ENCODE data around the gene TSR2.
"Not testable (repeated sequence)": the region's sequence is repeated elsewhere in the genome, so short reads cannot be mapped to it uniquely, and the experiment has no call there.

The TSR2 gene

DNA sequence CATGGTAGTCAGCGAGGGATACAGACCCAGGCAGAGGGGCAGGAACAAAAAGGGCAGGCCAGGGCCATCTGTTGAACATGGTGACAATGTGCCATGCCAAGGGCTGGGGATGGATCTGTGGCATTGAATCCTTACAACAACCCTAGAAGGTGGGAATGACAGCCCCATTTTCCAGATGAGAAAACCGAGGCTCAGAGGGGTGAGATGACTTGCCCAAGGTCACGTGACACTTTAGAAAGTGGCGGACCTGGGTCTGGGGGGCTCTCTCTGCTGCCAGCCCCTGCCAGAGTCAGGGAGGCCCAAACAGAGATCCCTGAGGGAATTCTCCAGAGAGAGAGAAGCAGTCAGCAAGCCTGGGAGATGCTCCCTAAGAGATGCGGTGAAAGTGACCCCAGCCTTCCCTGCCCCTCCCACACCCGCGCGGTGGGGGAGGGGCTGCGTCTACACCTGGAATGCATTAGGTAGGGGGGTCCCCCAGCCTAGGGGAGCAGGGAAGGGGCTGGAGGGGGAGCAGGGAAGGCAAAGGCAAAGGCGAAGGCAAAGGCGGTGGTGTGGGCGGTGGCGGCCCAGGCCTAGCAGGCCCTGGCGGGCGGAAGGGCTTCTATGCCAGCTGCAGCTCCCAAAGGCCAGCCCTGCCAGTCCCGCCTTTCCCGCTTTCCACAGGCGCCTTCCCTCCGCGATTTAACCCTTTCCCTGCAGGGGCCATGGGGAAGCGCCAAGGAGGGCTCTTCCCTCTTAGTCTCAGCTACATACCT is 42.8 kb downstream of the TSR2 start:
- H3K4me3 ChIP-seq (ENCODE audit: low read length): no peak overlapping the region
- peak overlapping the region; percentile 34 for H3K9ac ChIP-seq (ENCODE audit: low read length)
- H3K9me3 ChIP-seq (ENCODE audit: control insufficient read depth, low read length): no peaks in the 10 kb centered on the region
- H3K4me1 ChIP-seq (ENCODE audit: control insufficient read depth, insufficient read depth, low read length): no peaks in the 10 kb centered on the region
- H3K27me3 ChIP-seq (ENCODE audit: control insufficient read depth, insufficient read depth, low read length): no peaks in the 10 kb centered on the region
- no peaks in the 10 kb centered on the region for H3K36me3 ChIP-seq (ENCODE audit: control insufficient read depth, insufficient read depth, low read length)

GRCh38 chrX:54483946-54484345 is 43.7 kb downstream of the TSR2 start:
- Histone ChIP-seq H3K27me3 (ENCODE audit: control insufficient read depth, insufficient read depth, low read length) (no peaks in the 10 kb centered on the region), H3K9me3 (ENCODE audit: control insufficient read depth, low read length) (no peaks in the 10 kb centered on the region), H3K9ac (ENCODE audit: low read length) (no peak overlapping the region), H3K4me3 (ENCODE audit: low read length) (no peak overlapping the region), H3K36me3 (ENCODE audit: control insufficient read depth, insufficient read depth, low read length) (no peaks in the 10 kb centered on the region), H3K4me1 (ENCODE audit: control insufficient read depth, insufficient read depth, low read length) (no peaks in the 10 kb centered on the region)

DNA sequence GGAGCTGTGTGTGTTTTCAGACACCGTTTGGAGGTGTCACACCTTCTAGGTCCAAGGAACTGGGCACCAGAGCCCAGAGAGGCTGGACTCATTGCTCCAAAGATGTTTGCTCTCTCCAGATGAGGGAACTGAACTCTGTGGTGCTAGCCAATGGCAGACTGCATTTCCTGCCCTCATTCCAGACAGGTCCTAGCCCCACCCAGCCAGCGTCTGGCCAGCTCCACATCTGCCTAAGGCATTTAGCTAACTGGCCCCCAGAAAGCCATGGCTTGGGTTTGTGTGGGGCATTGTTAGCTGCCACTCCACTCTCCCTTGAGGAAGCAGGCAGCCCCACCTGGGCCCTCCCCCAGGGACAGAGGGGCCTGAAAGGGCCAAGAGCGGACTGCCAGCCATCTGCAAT is 44.5 kb downstream of the TSR2 start:
- no peak overlapping the region for H3K4me3 ChIP-seq (ENCODE audit: low read length)
- H3K9ac ChIP-seq (ENCODE audit: low read length): no peak overlapping the region
- no peaks in the 10 kb centered on the region for H3K27me3 ChIP-seq (ENCODE audit: control insufficient read depth, insufficient read depth, low read length)
- H3K9me3 ChIP-seq (ENCODE audit: control insufficient read depth, low read length): no peaks in the 10 kb centered on the region
- H3K36me3 ChIP-seq (ENCODE audit: control insufficient read depth, insufficient read depth, low read length): no peaks in the 10 kb centered on the region
- H3K4me1 ChIP-seq (ENCODE audit: control insufficient read depth, insufficient read depth, low read length): no peaks in the 10 kb centered on the region

DNA sequence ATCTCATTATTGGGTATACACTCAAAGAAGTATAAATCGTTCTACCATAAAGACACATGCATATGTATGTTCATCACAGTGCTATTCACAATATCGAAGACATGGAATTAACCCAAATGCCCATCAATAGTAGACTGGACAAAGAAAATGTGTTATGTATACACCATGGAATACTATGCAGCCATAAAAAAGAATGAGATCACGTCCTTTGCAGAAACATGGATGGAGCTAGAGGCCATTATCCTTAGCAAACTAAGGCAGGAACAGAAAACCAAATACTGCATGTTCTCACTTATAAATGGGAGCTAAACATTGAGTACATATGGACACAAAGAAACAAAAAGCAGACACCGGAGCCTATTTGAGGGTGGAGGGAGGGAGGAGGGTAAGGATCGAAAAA is 49.6 kb downstream of the TSR2 start:
- not testable (repeated sequence) for H3K27me3 ChIP-seq (ENCODE audit: control insufficient read depth, insufficient read depth, low read length); H3K9me3 ChIP-seq (ENCODE audit: control insufficient read depth, low read length); H3K36me3 ChIP-seq (ENCODE audit: control insufficient read depth, insufficient read depth, low read length); H3K9ac ChIP-seq (ENCODE audit: low read length); H3K4me1 ChIP-seq (ENCODE audit: control insufficient read depth, insufficient read depth, low read length); H3K4me3 ChIP-seq (ENCODE audit: low read length)

DNA sequence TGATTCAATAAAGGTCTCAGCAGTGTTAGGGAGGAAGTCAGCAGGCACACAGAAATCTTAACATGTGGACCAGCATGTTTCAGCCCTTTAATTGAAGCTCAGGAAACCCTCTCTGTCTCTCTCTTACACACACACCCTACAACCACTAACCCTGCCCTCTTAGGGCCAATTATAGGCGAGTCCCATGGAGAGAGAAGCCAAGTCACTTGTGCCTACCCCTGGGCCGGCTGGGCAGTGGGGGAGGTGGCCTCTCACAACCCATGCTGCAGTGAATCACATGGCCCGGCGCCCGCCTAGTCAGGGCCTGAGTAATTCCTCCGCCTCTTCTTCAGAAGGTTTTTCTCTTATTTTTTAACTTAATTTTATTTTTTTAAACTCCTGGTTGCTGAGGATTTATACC is 52.1 kb downstream of the TSR2 start:
- Histone ChIP-seq H3K9me3 (ENCODE audit: control insufficient read depth, low read length) (no peaks in the 10 kb centered on the region), H3K27me3 (ENCODE audit: control insufficient read depth, insufficient read depth, low read length) (peaks cover 16% of the 10 kb centered on the region), H3K9ac (ENCODE audit: low read length) (no peak overlapping the region), H3K4me1 (ENCODE audit: control insufficient read depth, insufficient read depth, low read length) (no peaks in the 10 kb centered on the region), H3K36me3 (ENCODE audit: control insufficient read depth, insufficient read depth, low read length) (no peaks in the 10 kb centered on the region), H3K4me3 (ENCODE audit: low read length) (no peak overlapping the region)

GRCh38 chrX:54494166-54494988 is 54.2 kb downstream of the TSR2 start:
- H3K27me3 ChIP-seq (ENCODE audit: control insufficient read depth, insufficient read depth, low read length): peaks cover 16% of the 10 kb centered on the region
- no peaks in the 10 kb centered on the region for H3K36me3 ChIP-seq (ENCODE audit: control insufficient read depth, insufficient read depth, low read length)
- no peaks in the 10 kb centered on the region for H3K4me1 ChIP-seq (ENCODE audit: control insufficient read depth, insufficient read depth, low read length)
- peak overlapping the region; percentile 50 for H3K9ac ChIP-seq (ENCODE audit: low read length)
- no peak overlapping the region for H3K4me3 ChIP-seq (ENCODE audit: low read length)
- H3K9me3 ChIP-seq (ENCODE audit: control insufficient read depth, low read length): no peaks in the 10 kb centered on the region
